A673 (cell line): ENCODE data around the gene MTHFD2.

Experiments used
- EZH2 ChIP-seq: fragments of 200-600 bp; sonication (generic); IDR thresholded peaks from 2 replicates; pipeline ENCODE4 v1.6.1; 2017; ENCODE audit warnings: borderline replicate concordance, low read depth, mild to moderate bottlenecking, mixed read lengths, antibody characterized with exemption, low read length; ENCODE audit not compliant: poor library complexity, severe bottlenecking
- TF ChIP-seq, protein P1 (sequence below): fragments of 300-800, 200-600 bp; sonication (generic); conservative IDR thresholded peaks from 2 replicates; pipeline ENCODE4 v1.5.1; 2017; ENCODE audit warnings: low read depth, mild to moderate bottlenecking, antibody characterized with exemption, low read length, moderate library complexity, mixed read lengths

DNA sequence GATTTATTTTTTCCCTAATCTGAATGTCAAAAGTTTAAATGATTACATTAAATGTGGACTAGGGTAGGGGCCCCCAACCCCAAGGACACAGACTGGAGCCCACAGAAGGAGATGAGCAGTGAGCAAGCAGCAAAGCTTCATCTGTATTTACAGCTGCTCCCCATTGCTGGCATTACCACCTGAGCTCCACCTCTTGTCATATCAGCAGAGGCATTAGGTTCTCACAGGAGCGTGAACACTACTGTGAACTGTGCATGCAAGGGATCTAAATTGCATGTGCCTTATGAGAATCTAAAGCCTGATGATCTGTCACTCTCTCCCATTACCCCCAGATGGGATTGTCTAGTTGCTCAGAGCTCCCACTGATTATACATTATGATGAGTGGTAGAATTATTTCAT, 23.5 kb upstream of the MTHFD2 start:
- TF ChIP-seq, protein P1, sequence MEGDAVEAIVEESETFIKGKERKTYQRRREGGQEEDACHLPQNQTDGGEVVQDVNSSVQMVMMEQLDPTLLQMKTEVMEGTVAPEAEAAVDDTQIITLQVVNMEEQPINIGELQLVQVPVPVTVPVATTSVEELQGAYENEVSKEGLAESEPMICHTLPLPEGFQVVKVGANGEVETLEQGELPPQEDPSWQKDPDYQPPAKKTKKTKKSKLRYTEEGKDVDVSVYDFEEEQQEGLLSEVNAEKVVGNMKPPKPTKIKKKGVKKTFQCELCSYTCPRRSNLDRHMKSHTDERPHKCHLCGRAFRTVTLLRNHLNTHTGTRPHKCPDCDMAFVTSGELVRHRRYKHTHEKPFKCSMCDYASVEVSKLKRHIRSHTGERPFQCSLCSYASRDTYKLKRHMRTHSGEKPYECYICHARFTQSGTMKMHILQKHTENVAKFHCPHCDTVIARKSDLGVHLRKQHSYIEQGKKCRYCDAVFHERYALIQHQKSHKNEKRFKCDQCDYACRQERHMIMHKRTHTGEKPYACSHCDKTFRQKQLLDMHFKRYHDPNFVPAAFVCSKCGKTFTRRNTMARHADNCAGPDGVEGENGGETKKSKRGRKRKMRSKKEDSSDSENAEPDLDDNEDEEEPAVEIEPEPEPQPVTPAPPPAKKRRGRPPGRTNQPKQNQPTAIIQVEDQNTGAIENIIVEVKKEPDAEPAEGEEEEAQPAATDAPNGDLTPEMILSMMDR = no peak
- no peak for TF ChIP-seq EZH2
